ENCODE measurements around the gene CCDC188.
A peak's percentile ranks its signal among the peaks of the same experiment; 100 is the strongest.

CCDC188 gene

GRCh38 chr22:20184501-20185165 is 33.8 kb upstream of the CCDC188 start:
- DNase-seq, result no peak

DNA sequence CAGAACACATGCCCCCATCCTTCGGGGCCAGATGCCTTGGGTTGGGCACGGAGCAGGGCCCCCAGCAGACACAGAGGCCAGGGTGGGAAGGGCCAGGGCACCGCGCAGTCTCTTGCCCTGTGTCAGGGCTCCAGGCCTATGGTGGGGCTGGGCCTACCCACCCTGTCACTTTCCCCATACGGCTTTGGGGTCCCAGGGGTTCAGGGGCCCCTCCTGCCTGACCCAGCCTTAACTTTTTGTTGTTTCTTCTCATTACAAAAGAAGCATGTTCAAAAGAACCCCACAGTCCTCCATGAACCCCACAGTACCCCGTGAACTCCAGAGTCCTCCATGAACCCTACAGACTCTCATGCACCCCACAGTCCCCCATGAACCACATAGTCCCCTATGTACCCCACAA is 33.0 kb upstream of the CCDC188 start:
- no peak for DNase-seq

GRCh38 chr22:20183101-20183500 is 32.2 kb upstream of the CCDC188 start:
- DNase-seq, result no peak

DNA sequence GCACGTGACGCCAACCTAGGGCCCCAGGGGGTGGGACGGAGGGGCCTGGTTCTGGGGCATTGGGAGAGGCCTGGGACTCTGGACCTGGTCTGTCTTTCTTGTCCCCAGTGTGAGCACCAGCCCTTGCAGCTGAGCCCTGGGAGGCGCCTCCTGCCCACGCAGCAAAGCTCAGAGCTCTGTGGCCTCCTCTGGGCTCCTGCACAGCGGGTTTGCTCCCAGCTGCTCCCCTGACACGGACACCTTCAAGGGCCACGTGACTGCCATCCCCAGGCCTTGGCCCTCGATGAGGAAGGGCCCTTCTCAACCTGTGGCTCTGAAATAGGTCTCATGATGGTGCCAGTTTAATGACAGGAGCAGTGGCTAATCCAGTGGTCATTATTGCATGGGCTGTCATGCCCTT is 31.5 kb upstream of the CCDC188 start:
- DNase-seq, result no peak

GRCh38 chr22:20181884-20182236 is 31.0 kb upstream of the CCDC188 start:
- DNase-seq, result no peak

DNA sequence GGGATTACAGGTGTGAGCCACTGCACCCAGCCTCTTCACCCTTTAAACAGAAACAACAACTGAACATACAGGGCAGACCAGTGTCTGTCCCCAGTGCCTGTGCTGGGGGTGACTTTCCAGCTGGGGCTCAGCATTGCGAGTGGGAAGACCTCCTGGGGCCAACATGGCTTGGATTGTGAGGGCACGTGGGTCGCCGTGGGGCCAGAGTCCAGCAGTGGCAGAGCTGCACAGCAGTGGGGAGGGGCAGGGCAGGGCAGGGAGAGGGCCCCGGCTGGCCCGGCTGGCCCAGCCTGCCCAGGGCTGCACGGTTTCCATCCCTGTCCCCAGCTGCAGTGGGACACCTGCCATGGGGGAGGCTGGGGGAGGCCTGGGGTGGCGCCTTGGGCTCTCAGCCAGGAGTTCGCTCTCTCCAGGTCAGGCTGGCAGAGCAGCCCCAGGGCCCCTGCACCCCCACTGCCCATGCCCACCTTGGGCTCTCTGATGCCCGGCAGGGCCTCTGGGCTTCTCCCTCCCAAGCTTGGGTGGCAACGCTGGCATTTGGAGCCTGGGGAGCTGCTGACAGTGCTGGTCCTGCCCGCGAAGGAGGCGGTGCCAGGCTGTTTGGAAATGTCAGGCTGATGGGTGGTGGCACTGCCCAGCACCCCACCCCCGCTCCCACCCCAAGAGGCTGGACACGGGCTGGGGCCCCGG is 30.5 kb upstream of the CCDC188 start:
- no peak for DNase-seq

DNA sequence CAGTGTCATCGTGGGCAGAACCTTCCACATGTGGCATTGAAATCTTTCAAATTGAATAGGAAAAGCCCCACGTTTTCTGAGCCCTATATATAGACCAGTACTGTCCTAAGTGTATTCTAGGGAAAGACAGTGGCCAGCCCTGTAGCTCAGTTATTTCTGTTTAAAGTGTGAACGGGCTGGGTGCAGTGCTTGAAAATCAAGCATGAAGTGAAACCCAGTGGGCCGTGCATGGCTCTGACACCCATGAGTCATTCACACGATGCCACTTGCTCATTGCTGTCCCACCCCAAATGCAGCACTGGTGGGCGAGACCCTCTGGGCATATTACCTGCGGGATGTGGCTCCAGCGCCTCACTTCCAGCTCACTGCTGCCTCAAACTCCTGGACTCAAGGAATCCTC is 29.8 kb upstream of the CCDC188 start:
- no peak for DNase-seq

GRCh38 chr22:20180245-20180630 is 29.4 kb upstream of the CCDC188 start:
- no peak for DNase-seq

- no peak for DNase-seq
Observed at GRCh38 chr22:20179455-20180244, 28.8 kb upstream of the CCDC188 start.

- DNase-seq, result no peak
Observed at GRCh38 chr22:20178915-20179227, 28.0 kb upstream of the CCDC188 start.

DNA sequence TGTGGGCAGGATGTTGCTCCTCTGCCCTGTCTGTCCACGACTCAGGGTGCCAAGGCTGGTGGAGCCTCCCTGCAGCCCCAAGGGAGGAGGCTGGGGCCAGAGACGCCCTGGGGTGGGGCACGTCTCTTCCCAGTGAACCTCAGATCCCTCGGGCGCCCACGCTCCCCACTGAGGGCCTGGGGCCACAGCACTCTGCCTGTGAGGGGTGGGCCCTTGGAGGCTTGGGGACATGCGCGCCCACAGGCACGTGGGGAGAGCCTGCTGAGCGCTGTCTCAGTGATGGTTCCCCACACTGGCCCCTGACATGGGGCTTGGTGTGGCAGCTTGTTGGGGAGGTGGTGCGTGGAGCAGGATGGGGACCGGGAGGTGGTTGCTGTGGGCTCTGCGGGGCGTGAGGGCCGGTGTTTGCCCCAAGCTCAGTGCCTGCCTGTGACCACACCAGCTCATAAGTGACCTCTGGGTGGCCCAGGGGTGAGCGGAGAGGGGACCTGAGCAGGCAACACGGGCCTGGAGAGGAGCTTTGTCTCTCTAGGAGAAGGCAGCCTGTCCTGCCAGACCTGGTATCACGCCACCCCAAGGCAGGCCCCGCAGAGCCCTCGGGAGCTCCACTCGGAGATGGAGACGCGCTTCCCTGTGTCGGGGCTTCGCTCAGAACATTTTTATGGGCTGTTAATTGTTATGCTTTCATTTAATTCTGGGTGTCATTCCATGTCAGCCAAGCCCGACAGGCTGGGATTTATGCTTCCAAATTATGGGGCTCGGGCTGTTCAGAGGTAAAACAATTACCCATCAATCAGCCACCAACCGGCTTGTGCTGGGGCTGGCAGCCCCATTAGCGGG is 27.4 kb upstream of the CCDC188 start:
- no peak for DNase-seq

- DNase-seq, result no peak
Observed at GRCh38 chr22:20177217-20177911, 26.5 kb upstream of the CCDC188 start.

DNA sequence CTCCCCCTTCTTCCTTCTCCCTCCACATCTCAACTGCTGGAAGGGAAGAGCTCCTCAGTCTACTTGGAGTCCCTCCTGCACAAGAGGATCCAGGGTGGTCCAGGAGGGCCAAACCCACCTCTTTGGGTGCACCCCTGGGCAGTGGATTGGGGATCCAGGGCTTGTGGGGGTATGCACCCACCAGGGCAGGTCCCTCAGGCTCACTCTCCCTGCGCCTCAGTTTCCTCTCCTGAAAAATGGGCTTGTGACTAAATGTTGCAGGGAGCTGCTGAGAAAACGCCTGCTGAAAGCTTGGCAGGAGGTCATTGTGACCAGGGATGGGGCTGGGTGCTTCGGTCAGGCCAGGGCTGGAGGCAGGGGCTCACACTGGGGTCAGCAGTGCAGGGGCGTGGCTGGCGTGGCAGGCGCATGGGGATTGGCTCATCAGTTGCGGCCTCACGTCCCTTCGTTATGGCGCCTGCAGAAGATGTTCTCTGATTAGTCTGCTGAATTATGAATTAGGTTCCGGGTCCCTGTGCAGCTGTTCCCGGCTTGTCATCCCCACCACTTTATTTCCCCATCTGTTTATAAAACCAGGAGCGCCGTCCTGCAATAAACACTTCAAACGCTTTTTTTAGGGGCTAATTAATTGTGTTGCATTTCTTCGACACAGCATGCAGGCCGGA is 25.7 kb upstream of the CCDC188 start:
- no peak for DNase-seq

DNA sequence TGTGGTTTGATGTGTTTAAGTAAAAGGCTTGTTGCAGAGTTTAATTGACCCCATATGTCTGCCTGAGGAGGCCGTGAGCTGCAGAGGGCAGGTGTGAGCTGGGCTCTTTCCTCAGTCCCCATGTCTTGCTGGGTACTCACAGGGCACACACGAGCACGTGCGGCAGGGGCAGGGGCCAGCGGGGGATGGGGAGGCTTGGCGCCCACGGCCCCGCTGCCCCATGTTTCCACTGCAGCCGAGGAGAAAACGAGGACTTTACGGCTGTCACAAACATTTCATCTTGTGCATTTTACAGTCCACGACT is 24.7 kb upstream of the CCDC188 start:
- DNase-seq, result peak; percentile 9

GRCh38 chr22:20174785-20175596 is 24.1 kb upstream of the CCDC188 start:
- no peak for DNase-seq

GRCh38 chr22:20173772-20174171 is 22.9 kb upstream of the CCDC188 start:
- no peak for DNase-seq

DNA sequence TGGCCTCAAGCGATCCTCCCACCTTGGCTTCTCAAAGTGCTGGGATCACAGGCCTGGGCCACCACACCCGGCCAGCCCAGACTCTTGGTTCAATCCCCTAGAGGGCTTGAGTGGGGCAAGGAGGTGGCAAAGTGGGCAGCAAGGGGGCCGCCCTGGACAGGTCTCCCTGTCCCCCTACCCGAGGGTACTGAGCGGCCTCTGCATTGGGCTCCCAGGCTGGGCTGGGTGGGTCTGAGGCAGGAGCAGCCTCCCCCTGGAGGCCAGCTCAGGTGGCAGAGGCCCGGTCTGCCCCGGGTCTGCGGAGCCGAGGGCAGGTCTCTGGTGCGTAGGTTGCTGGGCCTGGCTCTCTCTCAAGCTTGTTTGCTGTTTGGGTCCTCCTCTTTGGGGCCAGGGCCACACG is 22.4 kb upstream of the CCDC188 start:
- DNase-seq, result no peak

DNA sequence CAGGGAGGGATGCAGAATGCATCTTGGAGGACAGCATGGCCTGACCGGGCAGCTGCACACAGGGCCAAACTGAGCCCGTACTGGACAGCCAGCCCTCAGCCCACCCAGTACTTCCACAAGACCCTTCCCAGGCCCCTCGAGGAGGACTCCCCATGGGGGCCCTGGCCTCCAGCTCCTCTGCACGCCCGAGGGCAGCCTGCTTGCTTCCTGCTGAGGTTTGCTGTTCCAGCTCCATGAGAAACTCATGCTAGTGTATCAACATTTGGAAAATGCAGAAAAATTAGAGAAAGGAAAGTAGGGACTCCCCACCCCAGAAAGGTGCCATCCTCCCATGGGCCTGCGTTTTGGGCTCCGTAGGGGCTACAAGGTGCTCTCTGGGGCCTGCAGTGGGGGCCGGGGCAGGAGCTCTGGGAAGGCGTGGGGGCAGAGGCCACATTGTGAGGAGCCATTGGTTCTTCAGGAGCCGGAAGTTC is 21.3 kb upstream of the CCDC188 start:
- DNase-seq, result no peak

DNA sequence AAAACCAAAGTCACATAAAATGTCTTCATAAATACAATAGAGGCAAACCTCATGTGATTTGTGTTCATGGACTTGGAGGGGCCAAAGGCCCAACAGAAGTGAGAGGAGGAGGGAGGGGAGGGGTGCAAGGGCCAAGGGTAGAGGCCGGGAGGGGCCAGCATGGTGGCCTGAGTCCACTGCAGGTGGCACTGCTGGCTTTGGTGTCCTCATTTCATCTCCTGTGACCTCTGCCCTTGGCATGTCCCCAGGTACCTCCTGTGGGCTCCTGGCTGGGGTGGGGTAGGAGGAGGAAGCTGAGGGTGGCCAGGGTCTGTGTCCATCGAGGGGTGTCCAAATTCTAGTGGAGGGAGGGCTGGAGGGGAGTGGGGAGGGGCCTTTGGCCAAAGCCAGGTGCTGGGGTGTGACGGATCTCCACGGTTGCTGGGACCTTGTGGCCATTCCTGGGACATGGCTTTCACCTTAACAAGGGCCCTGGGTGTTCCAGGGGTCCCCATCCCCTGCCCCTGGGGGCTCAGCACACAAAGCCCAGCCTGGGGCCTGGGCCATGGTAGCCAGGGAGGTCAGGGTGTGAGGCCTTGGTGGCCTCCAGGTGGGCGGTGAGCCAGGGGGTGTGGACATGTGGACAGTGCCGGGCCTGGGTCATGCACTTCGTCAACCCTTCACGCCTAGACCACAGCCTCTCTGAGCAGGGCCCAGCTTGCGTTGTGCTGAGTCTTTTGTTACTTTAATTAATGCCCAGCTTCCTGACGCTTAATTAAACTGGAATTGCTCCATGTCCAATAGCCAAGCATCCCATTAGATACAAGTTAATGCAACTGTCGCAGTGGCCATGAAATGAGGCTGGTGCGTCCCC is 20.7 kb upstream of the CCDC188 start:
- DNase-seq, result no peak

- DNase-seq, result no peak
Observed at GRCh38 chr22:20170170-20170569, 19.3 kb upstream of the CCDC188 start.
